BLaER1 treated with 17β-estradiol and CSF1 and Interleukin-3, amounts not matched to agents 10 nM and 100 nM (cell line): ENCODE data around the gene ADM2.
"Not testable (repeated sequence)": the region's sequence is repeated elsewhere in the genome, so short reads cannot be mapped to it uniquely, and the experiment has no call there.

ENCODE experiments used
- H3K27ac ChIP-seq, 11 experiments: shearing (Covaris generic); formaldehyde crosslinking; 2 replicates each; pipeline ENCODE4 v1.8.1; 2022
- H3K27me3 ChIP-seq, 11 experiments: shearing (Covaris generic); formaldehyde crosslinking; 2 replicates each; pipeline ENCODE4 v1.8.1; 2022
- H3K36me3 ChIP-seq, 11 experiments: shearing (Covaris generic); formaldehyde crosslinking; 2 replicates each; pipeline ENCODE4 v1.8.1; 2022
- H3K4me1 ChIP-seq, 10 experiments: shearing (Covaris generic); formaldehyde crosslinking; 2 replicates each; pipeline ENCODE4 v1.8.1; 2022
- H3K4me2 ChIP-seq, 11 experiments: shearing (Covaris generic); formaldehyde crosslinking; 2 replicates each; pipeline ENCODE4 v1.8.1; 2022
- H3K4me3 ChIP-seq, 10 experiments: shearing (Covaris generic); formaldehyde crosslinking; 2 replicates each; pipeline ENCODE4 v1.8.1; 2022
- H3K9ac ChIP-seq, 11 experiments: shearing (Covaris generic); formaldehyde crosslinking; 2 replicates each; pipeline ENCODE4 v1.8.1; 2022
- H3K9me3 ChIP-seq, 11 experiments: shearing (Covaris generic); formaldehyde crosslinking; replicated peaks in 1 of 11; 2 replicates each; pipeline ENCODE4 v1.8.1; 2022
- H4K20me1 ChIP-seq, 11 experiments: shearing (Covaris generic); formaldehyde crosslinking; 2 replicates each; pipeline ENCODE4 v1.8.1; 2022
- Cebpa-rat ChIP-seq, 11 experiments: shearing (Covaris generic); IDR thresholded peaks; 2 replicates each; pipeline ENCODE4 v1.8.1; 2022

Gene ADM2

DNA sequence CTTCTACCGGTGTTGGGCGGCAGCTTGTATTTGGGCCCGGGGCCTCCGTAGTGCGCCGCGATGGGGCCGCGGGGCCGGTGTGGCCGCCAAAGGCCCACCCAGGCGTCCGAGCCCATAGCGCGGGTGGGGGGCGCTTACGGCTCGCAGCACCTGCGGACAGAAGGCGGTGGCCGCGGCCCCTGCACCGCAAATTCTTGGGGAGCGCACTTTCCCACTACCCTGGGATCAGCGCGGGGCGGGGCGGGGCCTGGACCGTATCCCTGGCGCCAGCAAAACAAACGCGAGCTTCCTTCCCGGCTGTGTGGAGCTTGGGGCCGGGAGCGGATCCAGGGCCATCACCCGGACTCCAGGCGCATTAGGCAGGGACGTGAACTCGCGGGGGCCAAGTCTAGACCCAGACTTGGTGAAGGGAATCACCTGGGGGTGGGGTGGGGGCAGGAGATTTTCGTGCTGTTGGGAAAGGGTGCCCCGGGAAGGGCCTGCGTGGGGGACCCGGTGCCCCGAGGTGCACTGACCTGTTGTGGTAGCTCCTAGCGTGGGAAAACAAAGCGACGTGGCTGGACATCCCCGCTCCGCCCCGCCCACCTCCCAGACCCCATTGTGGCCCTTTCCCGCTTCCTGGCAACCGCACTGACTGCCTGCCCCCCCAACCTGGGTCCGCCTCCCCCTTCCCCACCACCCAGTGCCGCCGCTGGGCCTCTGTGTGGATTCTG is 50.8 kb downstream of the ADM2 start:
- peak overlapping the region in 5 of 11 experiments; percentile 74 to 94 (median 77); a peak in 6 of 22 replicates for H3K27ac ChIP-seq
- H3K9ac ChIP-seq = peak overlapping the region in 4 of 11 experiments; percentile 71 to 96 (median 82); a peak in 6 of 22 replicates
- H3K4me3 ChIP-seq = peak overlapping the region in 5 of 10 experiments; percentile 52 to 65 (median 54); a peak in 8 of 20 replicates
- H4K20me1 ChIP-seq = peaks cover 0 to 17% (median 0%) of the 10 kb centered on the region in 11 experiments; a peak in 4 of 22 replicates
- H3K4me1 ChIP-seq = peaks cover 27 to 70% (median 49%) of the 10 kb centered on the region in 10 experiments
- H3K9me3 ChIP-seq = peaks cover 10 to 68% (median 25%) of the 10 kb centered on the region in 11 experiments; a peak in 20 of 22 replicates
- peak overlapping the region in 6 of 11 experiments; percentile 95 to 99 (median 97); a peak in 9 of 22 replicates for H3K4me2 ChIP-seq
- no peak for TF ChIP-seq Cebpa-rat (IDR thresholded peaks at IDR 0.05)
- peaks cover 43 to 65% (median 61%) of the 10 kb centered on the region in 11 experiments for H3K27me3 ChIP-seq
- H3K36me3 ChIP-seq = peaks cover 0 to 3% (median 0%) of the 10 kb centered on the region in 11 experiments; a peak in 1 of 22 replicates

DNA sequence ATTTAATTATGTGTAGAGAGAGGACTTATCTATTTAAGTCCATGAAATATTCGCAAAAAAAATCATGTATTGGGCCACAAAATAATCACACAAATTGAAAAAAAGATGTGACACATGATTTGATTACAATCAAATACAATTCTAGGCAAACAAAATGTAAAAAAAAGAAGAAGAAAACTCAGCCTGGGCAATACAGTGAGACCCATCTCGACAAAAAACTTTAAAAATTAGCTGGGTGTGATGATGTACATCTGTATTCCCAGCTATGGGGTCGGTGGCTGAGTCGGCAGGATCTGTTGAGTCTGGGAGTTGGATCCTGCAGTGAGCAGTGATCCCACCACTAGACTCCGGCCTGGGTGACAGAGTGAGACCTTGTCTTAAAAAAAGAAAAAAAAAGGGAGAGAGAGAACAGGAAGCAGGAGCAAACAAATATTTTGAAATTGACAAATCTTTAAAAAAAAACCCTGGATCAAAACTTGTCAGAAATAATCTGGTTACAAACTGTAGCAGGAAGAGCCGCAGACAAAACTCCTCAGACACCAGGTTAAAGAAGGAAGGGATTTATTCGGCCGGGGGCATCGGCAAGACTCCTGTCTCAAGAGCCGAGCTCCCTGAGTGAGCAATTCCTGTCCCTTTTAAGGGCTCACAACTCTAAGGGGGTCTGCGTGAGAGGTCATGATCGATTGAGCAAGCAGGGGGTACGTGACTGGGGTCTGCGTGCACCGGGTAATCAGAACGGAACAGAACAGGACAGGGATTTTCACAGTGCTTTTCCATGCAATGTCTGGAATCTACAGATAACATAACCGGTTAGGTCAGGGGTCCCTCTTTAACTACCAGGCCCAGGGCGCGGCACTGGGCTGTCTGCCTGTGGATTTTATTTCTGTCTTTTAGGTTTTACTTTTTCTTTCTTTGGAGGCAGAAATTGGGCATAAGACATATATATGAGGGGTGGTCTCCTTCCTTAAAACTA is 51.8 kb downstream of the ADM2 start:
- H3K9ac ChIP-seq = no peak overlapping the region
- peaks cover 10 to 78% (median 29%) of the 10 kb centered on the region in 11 experiments; a peak in 20 of 22 replicates for H3K9me3 ChIP-seq
- H3K27ac ChIP-seq = peak overlapping the region in 1 of 11 experiments; percentile 24; a peak in 1 of 22 replicates
- H3K27me3 ChIP-seq = peaks cover 43 to 63% (median 61%) of the 10 kb centered on the region in 11 experiments
- peak overlapping the region in 2 of 11 experiments; percentile 12 to 59; a peak in 2 of 22 replicates for H3K4me2 ChIP-seq
- H3K36me3 ChIP-seq = peaks cover 0 to 11% (median 0%) of the 10 kb centered on the region in 11 experiments; a peak in 4 of 22 replicates
- H4K20me1 ChIP-seq = peaks cover 0 to 17% (median 0%) of the 10 kb centered on the region in 11 experiments; a peak in 4 of 22 replicates
- H3K4me1 ChIP-seq = peaks cover 17 to 70% (median 44%) of the 10 kb centered on the region in 10 experiments
- H3K4me3 ChIP-seq = no peak overlapping the region
- TF ChIP-seq Cebpa-rat (IDR thresholded peaks at IDR 0.05) = no peak

GRCh38 chr22:50533856-50534711 is 52.7 kb downstream of the ADM2 start:
- Histone ChIP-seq H3K36me3 (peaks cover 0 to 16% (median 0%) of the 10 kb centered on the region in 11 experiments; a peak in 4 of 22 replicates), H3K9me3 (peaks cover 10 to 83% (median 39%) of the 10 kb centered on the region in 11 experiments; a peak in 20 of 22 replicates), H4K20me1 (peaks cover 0 to 17% (median 0%) of the 10 kb centered on the region in 11 experiments; a peak in 4 of 22 replicates), H3K27ac (peak overlapping the region in 4 of 11 experiments; percentile 9 to 37 (median 22); a peak in 5 of 22 replicates), H3K4me2 (peak overlapping the region in 8 of 11 experiments; percentile 6 to 59 (median 22); a peak in 7 of 22 replicates), H3K27me3 (peaks cover 43 to 56% (median 52%) of the 10 kb centered on the region in 11 experiments), H3K4me1 (peaks cover 19 to 70% (median 44%) of the 10 kb centered on the region in 10 experiments)
- not testable (repeated sequence) for H3K9ac ChIP-seq, H3K4me3 ChIP-seq

DNA sequence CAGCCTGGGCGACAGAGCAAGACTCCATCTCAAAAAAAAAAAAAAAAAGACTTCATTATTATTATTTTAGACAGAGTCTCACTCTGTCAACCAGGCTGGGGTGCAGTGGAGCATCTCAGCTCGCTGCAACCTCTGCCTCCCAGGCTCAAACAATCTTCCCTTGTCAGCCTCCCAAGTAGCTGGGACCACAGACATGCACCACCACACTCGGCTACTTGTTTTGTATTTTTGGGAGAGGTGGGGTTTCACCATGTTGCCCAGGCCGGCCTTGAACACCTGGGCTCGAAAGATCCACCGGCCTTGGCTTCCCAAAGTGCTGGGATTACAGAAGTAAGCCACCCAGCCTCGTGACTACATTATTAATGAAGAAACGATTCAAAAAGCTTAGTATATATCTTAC is 53.8 kb downstream of the ADM2 start:
- Histone ChIP-seq H4K20me1 (peaks cover 0 to 12% (median 0%) of the 10 kb centered on the region in 11 experiments; a peak in 4 of 22 replicates), H3K36me3 (peaks cover 0 to 18% (median 0%) of the 10 kb centered on the region in 11 experiments; a peak in 3 of 22 replicates), H3K4me1 (peaks cover 28 to 69% (median 48%) of the 10 kb centered on the region in 10 experiments), H3K27me3 (peaks cover 34 to 45% (median 42%) of the 10 kb centered on the region in 11 experiments), H3K9ac (no peak overlapping the region), H3K27ac (peak overlapping the region in 1 of 11 experiments; percentile 24; a peak in 2 of 22 replicates), H3K9me3 (peaks cover 5 to 83% (median 38%) of the 10 kb centered on the region in 11 experiments; a peak in 20 of 22 replicates), H3K4me2 (peak overlapping the region in 6 of 11 experiments; percentile 1 to 37 (median 19); a peak in 8 of 22 replicates), H3K4me3 (no peak overlapping the region)
- no peak for TF ChIP-seq Cebpa-rat (IDR thresholded peaks at IDR 0.05)
